Prostate gland (tissue), 2 donors: ENCODE data around the gene PTPRD.

ENCODE experiments used
- POLR2A ChIP-seq: fragments of 450-650 bp; IDR thresholded peaks from one replicate; pipeline ENCODE4 v1.6.1; 2016; ENCODE audit warnings: antibody characterized with exemption, mild to moderate bottlenecking
- POLR2AphosphoS5 ChIP-seq: sonication (generic); formaldehyde crosslinking; IDR thresholded peaks from one replicate; pipeline ENCODE4 v1.6.1; 2017; ENCODE audit warnings: antibody characterized with exemption
- TF ChIP-seq, protein P1 (sequence below), 4 experiments: fragments of 200-600 bp in 2 of 4; fragments of 450-650 bp in 2 of 4; sonication (generic) in 2 of 4; IDR thresholded peaks; 1 replicate in 3 of 4; 2 replicates in 1 of 4; pipeline ENCODE4 v1.5.1; 2016 to 2019; ENCODE audit warnings: antibody characterized with exemption in 4 of 4, mild to moderate bottlenecking in 2 of 4, moderate library complexity in 2 of 4

GRCh38 chr9:9133526-9133925 is 1479.3 kb downstream of the PTPRD start:
- no peak for TF ChIP-seq POLR2A
- TF ChIP-seq, protein P1, sequence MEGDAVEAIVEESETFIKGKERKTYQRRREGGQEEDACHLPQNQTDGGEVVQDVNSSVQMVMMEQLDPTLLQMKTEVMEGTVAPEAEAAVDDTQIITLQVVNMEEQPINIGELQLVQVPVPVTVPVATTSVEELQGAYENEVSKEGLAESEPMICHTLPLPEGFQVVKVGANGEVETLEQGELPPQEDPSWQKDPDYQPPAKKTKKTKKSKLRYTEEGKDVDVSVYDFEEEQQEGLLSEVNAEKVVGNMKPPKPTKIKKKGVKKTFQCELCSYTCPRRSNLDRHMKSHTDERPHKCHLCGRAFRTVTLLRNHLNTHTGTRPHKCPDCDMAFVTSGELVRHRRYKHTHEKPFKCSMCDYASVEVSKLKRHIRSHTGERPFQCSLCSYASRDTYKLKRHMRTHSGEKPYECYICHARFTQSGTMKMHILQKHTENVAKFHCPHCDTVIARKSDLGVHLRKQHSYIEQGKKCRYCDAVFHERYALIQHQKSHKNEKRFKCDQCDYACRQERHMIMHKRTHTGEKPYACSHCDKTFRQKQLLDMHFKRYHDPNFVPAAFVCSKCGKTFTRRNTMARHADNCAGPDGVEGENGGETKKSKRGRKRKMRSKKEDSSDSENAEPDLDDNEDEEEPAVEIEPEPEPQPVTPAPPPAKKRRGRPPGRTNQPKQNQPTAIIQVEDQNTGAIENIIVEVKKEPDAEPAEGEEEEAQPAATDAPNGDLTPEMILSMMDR (IDR thresholded peaks at IDR 0.05): no peak
- TF ChIP-seq POLR2AphosphoS5: no peak
